Erythroblast (primary cell): ENCODE results near the gene CHMP4B.

Experiments used
- DNase-seq, 2 experiments: peaks; one replicate each; lab custom pipeline; 2025; lab: John Stamatoyannopoulos, UW
- GATA1 ChIP-seq: IDR thresholded peaks from 2 replicates; pipeline ENCODE4 v1.6.1; 2011; ENCODE audit warnings: low read depth, mild to moderate bottlenecking, control low read depth, low read length, moderate library complexity
- POLR2A ChIP-seq: IDR thresholded peaks from 2 replicates; pipeline ENCODE4 v1.6.1; 2011; ENCODE audit warnings: mild to moderate bottlenecking, low read length

CHMP4B gene

GRCh38 chr20:33881989-33882388, 70.8 kb downstream of the CHMP4B start:
- no peak for DNase-seq
- no peak for TF ChIP-seq GATA1
- TF ChIP-seq POLR2A = no peak

- no peak for TF ChIP-seq POLR2A
- no peak for TF ChIP-seq GATA1
- no peak for DNase-seq
Observed at GRCh38 chr20:33882481-33882880, 71.3 kb downstream of the CHMP4B start.

GRCh38 chr20:33883164-33883563, 72.0 kb downstream of the CHMP4B start:
- no peak for DNase-seq
- no peak for TF ChIP-seq POLR2A
- no peak for TF ChIP-seq GATA1

- DNase-seq = no peak
- TF ChIP-seq POLR2A (no peak), GATA1 (no peak)
Observed at GRCh38 chr20:33884633-33885032, 73.5 kb downstream of the CHMP4B start.

- DNase-seq = no peak
- TF ChIP-seq GATA1 = no peak
- no peak for TF ChIP-seq POLR2A
Observed at GRCh38 chr20:33889312-33889711, 78.2 kb downstream of the CHMP4B start.

GRCh38 chr20:33890557-33890956, 79.4 kb downstream of the CHMP4B start:
- TF ChIP-seq GATA1 (no peak), POLR2A (no peak)
- no peak for DNase-seq

GRCh38 chr20:33893314-33893713, 82.2 kb downstream of the CHMP4B start:
- no peak for DNase-seq
- TF ChIP-seq POLR2A (no peak), GATA1 (no peak)

- TF ChIP-seq GATA1 (no peak), POLR2A (no peak)
- no peak for DNase-seq
Observed at GRCh38 chr20:33894798-33895197, 83.7 kb downstream of the CHMP4B start.

- no peak for DNase-seq
- TF ChIP-seq GATA1 (no peak), POLR2A (no peak)
Observed at GRCh38 chr20:33896509-33896908, 85.4 kb downstream of the CHMP4B start.

- no peak for DNase-seq
Observed at GRCh38 chr20:33897313-33897912, 86.3 kb downstream of the CHMP4B start.

GRCh38 chr20:33899106-33899505, 88.0 kb downstream of the CHMP4B start:
- no peak for TF ChIP-seq POLR2A
- DNase-seq = no peak

More at GRCh38 chr20:33897313-33897912, 86.3 kb downstream of the CHMP4B start:
- TF ChIP-seq GATA1 (no peak), POLR2A (no peak)

- TF ChIP-seq GATA1 (no peak), POLR2A (no peak)
- DNase-seq = no peak
Observed at GRCh38 chr20:33900521-33901131, 89.5 kb downstream of the CHMP4B start.

GRCh38 chr20:33901132-33901523, 90.0 kb downstream of the CHMP4B start:
- no peak for TF ChIP-seq GATA1
- TF ChIP-seq POLR2A = no peak
- DNase-seq = no peak

GRCh38 chr20:33902011-33902410, 90.9 kb downstream of the CHMP4B start:
- DNase-seq = no peak
- TF ChIP-seq GATA1 = no peak
- no peak for TF ChIP-seq POLR2A
